Measurements from ENCODE around the gene SHLD1. TPM values are rescaled to one million over a fixed set of nuclear protein-coding genes. Genes with fewer than 3 reads are reported as not detected.
A peak's percentile ranks its signal among the peaks of the same experiment; 100 is the strongest.

Gene SHLD1
- polyA plus RNA-seq, 1 donor (not counting 4 experiments of a cell fraction or from before 2014, with no cell fraction given), result 3.2 TPM

GRCh38 chr20:5863040-5863833, 113.0 kb downstream of the SHLD1 start:
- Histone ChIP-seq H3K9ac (ENCODE audit: control insufficient read depth, extremely low read depth, insufficient read depth, low read length) (peak overlapping the region; percentile 12), H3K27me3 (ENCODE audit: control insufficient read depth, extremely low read depth, insufficient read depth, low read length) (no peaks in the 10 kb centered on the region), H3K36me3 (ENCODE audit: control insufficient read depth in 2 of 2, extremely low read depth in 1 of 2, insufficient read depth in 2 of 2, low read length in 2 of 2) (no peaks in the 10 kb centered on the region), H3K79me2 (ENCODE audit: control insufficient read depth, insufficient read depth, low read length) (no peaks in the 10 kb centered on the region), H3K4me3 (ENCODE audit: control insufficient read depth in 2 of 3, extremely low read depth in 1 of 3, insufficient read depth in 2 of 3, low read depth in 1 of 3, low read length in 3 of 3) (no peak overlapping the region), H3K4me2 (ENCODE audit: control insufficient read depth, extremely low read depth, insufficient read depth, low read depth, low read length) (peak overlapping the region; percentile 56), H3K9me3 (ENCODE audit: control insufficient read depth, low read depth, low read length) (no peaks in the 10 kb centered on the region), H3K27ac (ENCODE audit: control insufficient read depth, insufficient read depth, low read length) (peak overlapping the region; percentile 88), H4K20me1 (ENCODE audit: control insufficient read depth, extremely low read depth, insufficient read depth, low read length) (no peaks in the 10 kb centered on the region), H3K4me1 (ENCODE audit: control insufficient read depth, extremely low read depth, insufficient read depth, low read length) (peaks cover 36% of the 10 kb centered on the region), H3K9me1 (ENCODE audit: control insufficient read depth, extremely low read depth, insufficient read depth, low read length) (no peaks in the 10 kb centered on the region), H2AFZ (ENCODE audit: control insufficient read depth, low read length) (peak overlapping the region; percentile 40)
- dilution Hi-C loops (cut with MboI; ENCODE audit: extremely low pct_ligation_motif_present, low sequenced_read_pairs), result no loop called here
- TF ChIP-seq CTCF (optimal IDR thresholded peaks at IDR 0.05 in 1 of 3, IDR thresholded peaks at IDR 0.05 in 1 of 3, conservative IDR thresholded peaks at IDR 0.05 in 1 of 3; ENCODE audit: extremely low read depth in 1 of 3, insufficient read depth in 2 of 3, low read length in 3 of 3) (no peak), EZH2 (IDR thresholded peaks at IDR 0.05; ENCODE audit: low read length) (no peak)
- DNase-seq (ENCODE audit: low read depth, low spot score), result no peak
- peak; percentile 96 for FAIRE-seq

- no peaks in the 10 kb centered on the region for H4K20me1 ChIP-seq (ENCODE audit: control insufficient read depth, extremely low read depth, insufficient read depth, low read length)
- no peaks in the 10 kb centered on the region for H3K27me3 ChIP-seq (ENCODE audit: control insufficient read depth, extremely low read depth, insufficient read depth, low read length)
- H3K27ac ChIP-seq (ENCODE audit: control insufficient read depth, insufficient read depth, low read length), result peak overlapping the region; percentile 88
- peaks cover 36% of the 10 kb centered on the region for H3K4me1 ChIP-seq (ENCODE audit: control insufficient read depth, extremely low read depth, insufficient read depth, low read length)
- dilution Hi-C loops (cut with MboI; ENCODE audit: extremely low pct_ligation_motif_present, low sequenced_read_pairs), result no loop called here
- H3K79me2 ChIP-seq (ENCODE audit: control insufficient read depth, insufficient read depth, low read length), result no peaks in the 10 kb centered on the region
- no peaks in the 10 kb centered on the region for H3K9me3 ChIP-seq (ENCODE audit: control insufficient read depth, low read depth, low read length)
- DNase-seq (ENCODE audit: low read depth, low spot score), result no peak
- H3K9me1 ChIP-seq (ENCODE audit: control insufficient read depth, extremely low read depth, insufficient read depth, low read length), result no peaks in the 10 kb centered on the region
- H3K4me2 ChIP-seq (ENCODE audit: control insufficient read depth, extremely low read depth, insufficient read depth, low read depth, low read length), result no peak overlapping the region
- TF ChIP-seq EZH2 (IDR thresholded peaks at IDR 0.05; ENCODE audit: low read length) (no peak), CTCF (optimal IDR thresholded peaks at IDR 0.05 in 1 of 3, IDR thresholded peaks at IDR 0.05 in 1 of 3, conservative IDR thresholded peaks at IDR 0.05 in 1 of 3; ENCODE audit: extremely low read depth in 1 of 3, insufficient read depth in 2 of 3, low read length in 3 of 3) (no peak)
- no peak overlapping the region for H3K4me3 ChIP-seq (ENCODE audit: control insufficient read depth in 2 of 3, extremely low read depth in 1 of 3, insufficient read depth in 2 of 3, low read depth in 1 of 3, low read length in 3 of 3)
- no peak overlapping the region for H3K9ac ChIP-seq (ENCODE audit: control insufficient read depth, extremely low read depth, insufficient read depth, low read length)
- no peak for FAIRE-seq
- H3K36me3 ChIP-seq (ENCODE audit: control insufficient read depth in 2 of 2, extremely low read depth in 1 of 2, insufficient read depth in 2 of 2, low read length in 2 of 2), result no peaks in the 10 kb centered on the region
- no peak overlapping the region for H2AFZ ChIP-seq (ENCODE audit: control insufficient read depth, low read length)
Observed at GRCh38 chr20:5864428-5864827, 114.2 kb downstream of the SHLD1 start.

Measured in keratinocyte (primary cell).